A673 (cell line): Measurements from ENCODE around the gene TFAP2E. TPM values are rescaled to one million over a fixed set of nuclear protein-coding genes. Genes with fewer than 3 reads are reported as not detected.

Source experiments
- BruUV-seq: library from RNA; stranded (reverse); fragments of 400-500 nt; replicated peaks from 2 replicates; lab custom pipeline; 2021; lab: Mats Ljungman, UMichigan
- CTCF ChIA-PET: fragments of 300-600 bp; sonication (Branson Sonifier 250); formaldehyde crosslinking; loops from one replicate; lab custom pipeline; 2022; ENCODE audit warnings: antibody characterized with exemption; lab: Charles Lee
- POLR2A ChIA-PET: fragments of 300-600 bp; sonication (Branson Sonifier 250); formaldehyde crosslinking; loops from one replicate; lab custom pipeline; 2022; ENCODE audit warnings: antibody characterized with exemption; ENCODE audit not compliant: low non-redundant PET; lab: Charles Lee
- DNase-seq: peaks from one replicate; pipeline ENCODE4 v3.0.0-alpha.2; 2015; ENCODE audit warnings: low spot score
- H3K27ac ChIP-seq: fragments of 200-600 bp; sonication (generic); 2 replicates; pipeline ENCODE4 v1.5.1; 2016; ENCODE audit warnings: mixed run types, low read depth, mild to moderate bottlenecking, mixed read lengths, antibody characterized with exemption, low read length; ENCODE audit not compliant: poor library complexity, severe bottlenecking
- H3K27me3 ChIP-seq: fragments of 200-600 bp; sonication (generic); replicated peaks from 2 replicates; pipeline ENCODE4 v1.6.1; 2017; ENCODE audit warnings: mixed run types, low read depth, mild to moderate bottlenecking, mixed read lengths, antibody characterized with exemption, low read length; ENCODE audit not compliant: insufficient read depth, poor library complexity
- H3K36me3 ChIP-seq: fragments of 200-600 bp; sonication (generic); 2 replicates; pipeline ENCODE4 v1.6.1; 2016; ENCODE audit warnings: mixed run types, mild to moderate bottlenecking, mixed read lengths, antibody characterized with exemption, low read length; ENCODE audit not compliant: insufficient read depth, poor library complexity, severe bottlenecking
- H3K4me1 ChIP-seq: fragments of 200-600 bp; sonication (generic); 2 replicates; pipeline ENCODE4 v1.6.1; 2017; ENCODE audit warnings: mixed run types, mild to moderate bottlenecking, mixed read lengths, antibody characterized with exemption, low read length; ENCODE audit not compliant: insufficient read depth, poor library complexity, severe bottlenecking
- H3K4me3 ChIP-seq: fragments of 200-600 bp; sonication (generic); 2 replicates; pipeline ENCODE4 v1.5.1; 2016; ENCODE audit warnings: low read depth, mixed run types, mild to moderate bottlenecking, mixed read lengths, low read length; ENCODE audit not compliant: poor library complexity, severe bottlenecking
- H3K9me3 ChIP-seq: fragments of 200-600 bp; sonication (generic); 2 replicates; pipeline ENCODE4 v1.6.1; 2016; ENCODE audit warnings: mixed run types, low read depth, mild to moderate bottlenecking, mixed read lengths, antibody characterized with exemption, low read length; ENCODE audit not compliant: poor library complexity, severe bottlenecking
- CTCF ChIP-seq: fragments of 300-800, 200-600 bp; sonication (generic); conservative IDR thresholded peaks from 2 replicates; pipeline ENCODE4 v1.5.1; 2017; ENCODE audit warnings: low read depth, mild to moderate bottlenecking, antibody characterized with exemption, low read length, moderate library complexity, mixed read lengths
- EZH2 ChIP-seq: fragments of 200-600 bp; sonication (generic); IDR thresholded peaks from 2 replicates; pipeline ENCODE4 v1.6.1; 2017; ENCODE audit warnings: borderline replicate concordance, low read depth, mild to moderate bottlenecking, mixed read lengths, antibody characterized with exemption, low read length; ENCODE audit not compliant: poor library complexity, severe bottlenecking
- intact Hi-C: fragments of 100-400 bp; cut with micrococcal nuclease; formaldehyde crosslinking; loops from one replicate; pipeline ENCODE4 v1.10.0; 2022; ENCODE audit not compliant: unreplicated experiment
- total RNA-seq: library from RNA; stranded (reverse); gene quantifications from 2 replicates; pipeline ENCODE4 v1.2.3, GENCODE V29; 2021

The TFAP2E gene
- total RNA-seq, 1 experiment from 2014 or later = 0.52 TPM

- no peak for DNase-seq
Measured at GRCh38 chr1:35561972-35562680, 11.0 kb upstream of the TFAP2E start.

GRCh38 chr1:35563166-35563565 lies 9.9 kb upstream of the TFAP2E start:
- CTCF ChIA-PET = no interaction called here
- Histone ChIP-seq H3K4me3 (no peak overlapping the region), H3K27me3 (no peaks in the 10 kb centered on the region), H3K4me1 (peaks cover 6% of the 10 kb centered on the region), H3K36me3 (peaks cover 9% of the 10 kb centered on the region), H3K27ac (no peak overlapping the region), H3K9me3 (no peaks in the 10 kb centered on the region)
- intact Hi-C loops = no loop called here
- no TSS peak for BruUV-seq
- POLR2A ChIA-PET = no interaction called here
- DNase-seq = no peak
- TF ChIP-seq EZH2 (no peak), CTCF (no peak)

More at GRCh38 chr1:35561972-35562680, 11.0 kb upstream of the TFAP2E start:
- no TSS peak for BruUV-seq
- H3K27me3 ChIP-seq = no peaks in the 10 kb centered on the region
- no peaks in the 10 kb centered on the region for H3K9me3 ChIP-seq
- ChIA-PET POLR2A (no interaction called here), CTCF (no interaction called here)
- intact Hi-C loops = no loop called here
- H3K4me1 ChIP-seq = peaks cover 6% of the 10 kb centered on the region
- TF ChIP-seq CTCF (no peak), EZH2 (no peak)
- no peak overlapping the region for H3K27ac ChIP-seq
- H3K36me3 ChIP-seq = peaks cover 9% of the 10 kb centered on the region
- no peak overlapping the region for H3K4me3 ChIP-seq

GRCh38 chr1:35564037-35564883 lies 8.9 kb upstream of the TFAP2E start:
- H3K27ac ChIP-seq = no peak overlapping the region
- H3K27me3 ChIP-seq = no peaks in the 10 kb centered on the region
- TF ChIP-seq EZH2 = no peak
- peak; percentile 79 for TF ChIP-seq CTCF
- ChIA-PET POLR2A (interaction anchor here (0.6 kb wide), 1 partner anchor 16 kb away, joined by 3 read pairs; no protein-coding TSS in a partner anchor), CTCF (interaction anchor here (0.6 to 1.5 kb wide), 6 partner anchors 9 to 205 kb away, joined by 3 to 31 read pairs (median 4); partner anchors contain the start of genes CLSPN and TFAP2E)
- peaks cover 9% of the 10 kb centered on the region for H3K36me3 ChIP-seq
- H3K4me1 ChIP-seq = peaks cover 2% of the 10 kb centered on the region
- no peaks in the 10 kb centered on the region for H3K9me3 ChIP-seq
- BruUV-seq = no TSS peak
- DNase-seq = peak; percentile 71
- H3K4me3 ChIP-seq = no peak overlapping the region
- intact Hi-C loops = loop anchor here (1.0 kb wide), 1 partner anchor 113 kb away; no protein-coding TSS in a partner anchor
